H1 (cell line): Measurements from ENCODE around the gene OPCML. TPM values are rescaled to one million over a fixed set of nuclear protein-coding genes. Genes with fewer than 3 reads are reported as not detected.

Experiments used
- BCL11A ChIP-seq, 2 experiments: IDR thresholded peaks; one replicate each; pipeline ENCODE4 v1.6.1; 2011; ENCODE audit warnings: low read depth in 2 of 2, low read length in 2 of 2, mild to moderate bottlenecking in 2 of 2
- CEBPB ChIP-seq: IDR thresholded peaks from 2 replicates; pipeline ENCODE4 v1.6.1; 2012; ENCODE audit warnings: low read depth, low read length
- SIRT6 ChIP-seq: IDR thresholded peaks from one replicate; pipeline ENCODE4 v1.7.1; 2012; ENCODE audit warnings: low read length, inconsistent platforms
- SP2 ChIP-seq: IDR thresholded peaks from 2 replicates; pipeline ENCODE4 v1.6.1; 2012; ENCODE audit warnings: mild to moderate bottlenecking, low read length, inconsistent platforms
- TBP ChIP-seq: IDR thresholded peaks from 2 replicates; pipeline ENCODE4 v1.6.1; 2011; ENCODE audit warnings: low read depth, low read length, improper control_type of control experiment
- polyA plus RNA-seq, 7 experiments: library from polyadenylated mRNA; depleted of rRNA in 3 of 7; stranded (reverse) in 5 of 7; unstranded in 2 of 7; fragments of >200 nt in 5 of 7; fragments of 200-250 nt in 2 of 7; gene quantifications; 1 replicate in 5 of 7; 2 replicates in 1 of 7; 4 replicates in 1 of 7; pipeline versions ENCODE4 v1.2.1 to v1.2.3, GENCODE V29; 2011 to 2013; ENCODE audit warnings: missing spikeins in 2 of 7, mixed read lengths in 2 of 7
- total RNA-seq: library from RNA; stranded (reverse); fragmentation: NEBNext Ultra II Directional; extraction: Animal tissue kit (Norgen Biotek cat#: 25700); gene quantifications from 2 replicates; pipeline ENCODE4 v1.2.1, GENCODE V29; 2021
- TF ChIP-seq, protein P1 (sequence below): IDR thresholded peaks from 2 replicates; pipeline ENCODE4 v1.6.1; 2012; ENCODE audit warnings: inconsistent platforms

OPCML gene
- total and polyA plus RNA-seq, 2 of the 8 experiments (the other 6 are each of a cell fraction or from before 2014, with no cell fraction given): 2.3 to 3.1 TPM

DNA sequence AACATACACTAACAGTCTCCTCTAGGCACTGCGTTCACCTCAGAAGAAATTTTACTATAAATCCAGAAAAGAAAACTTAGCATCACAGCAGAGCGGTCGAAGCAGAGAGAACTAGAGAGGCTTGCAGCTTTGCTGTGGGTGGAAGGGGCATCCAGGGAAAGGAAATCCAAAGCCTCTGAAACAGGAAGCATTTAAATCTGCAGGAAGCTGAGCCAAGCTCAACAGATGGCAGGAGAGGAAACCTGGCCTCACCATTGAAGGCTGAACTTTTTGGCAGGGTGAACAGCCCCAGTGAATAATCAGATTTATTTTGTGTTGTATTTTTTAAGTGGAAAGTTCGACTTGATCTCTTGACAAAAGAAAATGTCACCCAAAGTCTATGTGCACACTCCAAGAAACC, 858.1 kb downstream of the OPCML start (continued):
- TF ChIP-seq, protein P1, sequence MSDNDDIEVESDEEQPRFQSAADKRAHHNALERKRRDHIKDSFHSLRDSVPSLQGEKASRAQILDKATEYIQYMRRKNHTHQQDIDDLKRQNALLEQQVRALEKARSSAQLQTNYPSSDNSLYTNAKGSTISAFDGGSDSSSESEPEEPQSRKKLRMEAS: no peak
- TF ChIP-seq CEBPB: no peak
- TF ChIP-seq SP2: no peak
- TF ChIP-seq TBP: no peak
- TF ChIP-seq SIRT6: no peak
- no peak for TF ChIP-seq BCL11A (IDR thresholded peaks at IDR 0.05; ENCODE audit: low read depth in 2 of 2, low read length in 2 of 2)
